ENCODE results near the gene CIROP. TPM values are rescaled to one million over a fixed set of nuclear protein-coding genes. Genes with fewer than 3 reads are reported as not detected.

CIROP gene
- total and polyA plus RNA-seq, 2 experiments from 2014 or later, result not detected

DNA sequence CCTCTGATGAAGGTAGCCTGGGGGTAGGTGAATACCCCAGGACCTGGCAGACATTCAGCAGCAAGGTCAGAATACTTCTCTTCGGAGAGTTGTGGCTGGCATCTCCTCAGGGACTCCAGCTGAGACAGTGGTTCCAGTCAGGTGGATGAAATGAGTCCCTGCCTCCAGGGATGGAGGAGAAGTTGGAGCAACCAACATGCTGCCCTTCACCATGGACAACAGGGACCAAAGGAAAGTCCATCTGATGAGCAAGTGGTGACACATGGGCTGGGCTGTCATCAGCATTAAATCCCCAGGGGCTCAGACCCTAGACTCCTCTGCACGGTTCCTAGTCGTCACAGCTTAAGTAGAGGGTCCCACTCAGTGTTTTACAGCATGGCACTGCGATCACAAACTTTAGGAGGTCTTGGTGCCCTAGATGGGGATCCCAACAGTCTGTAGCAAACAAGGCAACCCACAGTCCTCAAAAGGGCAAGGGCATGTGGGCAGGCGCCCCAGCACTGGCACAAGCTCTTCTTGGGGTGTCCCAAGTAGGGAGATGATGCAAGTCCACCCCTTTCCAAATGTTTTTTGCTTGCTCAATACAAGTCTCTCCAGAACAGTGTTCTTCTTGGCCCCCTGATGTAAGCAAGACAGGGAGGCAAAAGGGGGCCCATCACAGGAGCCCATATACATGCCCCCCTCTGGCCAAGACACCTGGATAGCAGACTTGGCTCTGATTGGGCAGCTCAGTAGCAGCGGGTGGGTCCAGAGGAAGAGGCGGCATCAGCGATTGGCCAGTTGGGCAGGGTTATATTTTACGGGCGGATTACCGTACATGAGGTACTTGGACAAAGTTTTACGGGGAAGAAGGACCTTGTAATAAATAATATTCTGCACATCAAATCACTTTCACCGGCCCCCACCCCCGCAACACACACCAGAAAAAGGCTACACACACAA, 36.7 kb downstream of the CIROP start:
- no peak overlapping the region for H2AFZ ChIP-seq
- H3K79me2 ChIP-seq, result peaks cover 76% of the 10 kb centered on the region
- 86% methylated on average over 14 of the region's 14 CpGs for WGBS (ENCODE audit: low lambda C conversion rate, missing lambda C conversion rate)
- TF ChIP-seq, protein P1, sequence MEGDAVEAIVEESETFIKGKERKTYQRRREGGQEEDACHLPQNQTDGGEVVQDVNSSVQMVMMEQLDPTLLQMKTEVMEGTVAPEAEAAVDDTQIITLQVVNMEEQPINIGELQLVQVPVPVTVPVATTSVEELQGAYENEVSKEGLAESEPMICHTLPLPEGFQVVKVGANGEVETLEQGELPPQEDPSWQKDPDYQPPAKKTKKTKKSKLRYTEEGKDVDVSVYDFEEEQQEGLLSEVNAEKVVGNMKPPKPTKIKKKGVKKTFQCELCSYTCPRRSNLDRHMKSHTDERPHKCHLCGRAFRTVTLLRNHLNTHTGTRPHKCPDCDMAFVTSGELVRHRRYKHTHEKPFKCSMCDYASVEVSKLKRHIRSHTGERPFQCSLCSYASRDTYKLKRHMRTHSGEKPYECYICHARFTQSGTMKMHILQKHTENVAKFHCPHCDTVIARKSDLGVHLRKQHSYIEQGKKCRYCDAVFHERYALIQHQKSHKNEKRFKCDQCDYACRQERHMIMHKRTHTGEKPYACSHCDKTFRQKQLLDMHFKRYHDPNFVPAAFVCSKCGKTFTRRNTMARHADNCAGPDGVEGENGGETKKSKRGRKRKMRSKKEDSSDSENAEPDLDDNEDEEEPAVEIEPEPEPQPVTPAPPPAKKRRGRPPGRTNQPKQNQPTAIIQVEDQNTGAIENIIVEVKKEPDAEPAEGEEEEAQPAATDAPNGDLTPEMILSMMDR (IDR thresholded peaks at IDR 0.05; ENCODE audit: poor library complexity), result no peak
- TF ChIP-seq EZH2phosphoT487 (IDR thresholded peaks at IDR 0.05; ENCODE audit: low read depth, severe bottlenecking, unreplicated experiment) (no peak), EZH2 (IDR thresholded peaks at IDR 0.05; ENCODE audit: borderline replicate concordance) (no peak)
- H3K9me2 ChIP-seq (replicated peaks; ENCODE audit: insufficient read depth), result no peaks in the 10 kb centered on the region
- H4K20me1 ChIP-seq (ENCODE audit: insufficient read depth, poor library complexity, severe bottlenecking), result peaks cover 35% of the 10 kb centered on the region
- no peak overlapping the region for H3K4me3 ChIP-seq
- no peak for DNase-seq (ENCODE audit: low spot score)
- no peaks in the 10 kb centered on the region for H3K36me3 ChIP-seq (replicated peaks; ENCODE audit: insufficient read depth, low read depth)
- H3K4me2 ChIP-seq, result peak overlapping the region; percentile 66
- H3K4me1 ChIP-seq (ENCODE audit: insufficient read depth), result peaks cover 32% of the 10 kb centered on the region
- no peak overlapping the region for H3K27ac ChIP-seq
- H3K9me3 ChIP-seq (ENCODE audit: low read depth), result no peaks in the 10 kb centered on the region
- H3K27me3 ChIP-seq, result no peaks in the 10 kb centered on the region

DNA sequence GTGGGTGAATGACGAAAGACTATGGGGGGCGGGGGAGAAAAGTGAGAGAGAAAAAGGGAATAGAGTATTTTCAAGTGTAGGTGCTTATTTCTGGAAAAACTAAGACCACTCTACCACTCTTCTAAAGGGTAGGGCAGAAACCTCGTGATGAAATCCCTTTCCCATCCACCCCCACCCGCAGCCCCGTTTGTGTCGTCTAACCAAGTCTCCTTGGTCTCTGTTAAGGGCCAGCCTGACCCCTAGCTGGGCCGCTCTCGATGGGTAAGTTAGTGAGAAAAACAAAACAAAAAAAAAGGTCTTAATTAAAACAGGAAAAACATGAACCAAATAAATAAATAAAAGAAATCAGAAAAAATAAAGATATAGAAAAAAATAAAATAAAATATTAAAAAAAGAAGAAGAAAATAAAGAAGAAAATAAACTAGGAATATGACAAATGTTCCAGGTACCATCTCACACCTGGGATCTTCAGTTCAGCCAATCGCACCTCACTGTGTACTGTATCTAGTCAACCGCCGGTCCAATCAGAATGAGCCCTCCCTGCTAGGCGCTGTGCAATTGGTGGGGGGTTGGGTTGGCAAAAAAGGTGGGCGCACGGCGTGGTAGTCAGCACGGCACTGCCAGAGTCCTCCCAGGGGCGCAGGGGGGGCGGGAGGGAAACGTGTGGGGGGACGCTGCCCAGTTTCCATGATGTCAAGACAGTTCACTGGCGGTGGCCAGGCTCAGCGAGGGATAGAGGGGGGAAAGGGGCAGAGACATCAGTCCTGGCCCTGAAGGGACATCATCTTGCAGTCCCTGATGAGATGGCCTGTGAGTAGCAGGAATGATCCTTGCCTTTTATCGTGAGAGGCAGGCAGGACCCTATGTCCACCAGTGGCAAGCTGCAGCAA, 37.7 kb downstream of the CIROP start:
- Histone ChIP-seq H3K9me2 (replicated peaks; ENCODE audit: insufficient read depth) (no peaks in the 10 kb centered on the region), H2AFZ (no peak overlapping the region), H3K4me2 (no peak overlapping the region), H3K9me3 (ENCODE audit: low read depth) (no peaks in the 10 kb centered on the region), H3K4me1 (ENCODE audit: insufficient read depth) (peaks cover 32% of the 10 kb centered on the region), H3K36me3 (replicated peaks; ENCODE audit: insufficient read depth, low read depth) (no peaks in the 10 kb centered on the region), H3K4me3 (no peak overlapping the region), H3K27me3 (no peaks in the 10 kb centered on the region), H3K79me2 (peaks cover 72% of the 10 kb centered on the region), H3K27ac (no peak overlapping the region), H4K20me1 (ENCODE audit: insufficient read depth, poor library complexity, severe bottlenecking) (peaks cover 35% of the 10 kb centered on the region)
- TF ChIP-seq EZH2 (IDR thresholded peaks at IDR 0.05; ENCODE audit: borderline replicate concordance) (no peak), EZH2phosphoT487 (IDR thresholded peaks at IDR 0.05; ENCODE audit: low read depth, severe bottlenecking, unreplicated experiment) (no peak)
- TF ChIP-seq, protein P1 (IDR thresholded peaks at IDR 0.05; ENCODE audit: poor library complexity), result no peak
- no peak for DNase-seq (ENCODE audit: low spot score)
- 91% methylated on average over 21 of the region's 23 CpGs for WGBS (ENCODE audit: low lambda C conversion rate, missing lambda C conversion rate)

DNA sequence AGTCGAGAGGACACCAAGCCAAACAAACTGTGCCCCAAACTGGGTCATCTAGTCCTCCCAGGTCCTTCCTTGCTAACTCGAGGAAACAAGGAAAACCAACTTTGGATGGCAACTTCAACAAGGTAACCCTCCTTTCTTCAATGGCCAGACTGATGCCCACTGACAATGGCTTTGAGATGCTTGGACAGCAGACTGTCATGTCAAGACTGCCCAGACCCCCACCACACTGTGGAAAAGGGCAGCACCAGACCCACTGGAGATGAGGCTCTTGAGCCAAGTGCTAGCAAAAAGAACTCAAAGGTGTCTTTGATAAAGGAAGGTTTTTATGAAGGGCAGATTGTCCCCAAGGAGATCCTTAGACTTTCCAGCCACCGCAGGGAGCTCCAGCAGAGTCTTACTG, 38.4 kb downstream of the CIROP start:
- Histone ChIP-seq H3K79me2 (peaks cover 72% of the 10 kb centered on the region), H4K20me1 (ENCODE audit: insufficient read depth, poor library complexity, severe bottlenecking) (peaks cover 35% of the 10 kb centered on the region), H3K27ac (no peak overlapping the region), H3K9me2 (replicated peaks; ENCODE audit: insufficient read depth) (no peaks in the 10 kb centered on the region), H3K9me3 (ENCODE audit: low read depth) (no peaks in the 10 kb centered on the region), H3K4me3 (no peak overlapping the region), H3K4me2 (no peak overlapping the region), H3K27me3 (no peaks in the 10 kb centered on the region), H2AFZ (no peak overlapping the region), H3K36me3 (replicated peaks; ENCODE audit: insufficient read depth, low read depth) (no peaks in the 10 kb centered on the region), H3K4me1 (ENCODE audit: insufficient read depth) (peaks cover 26% of the 10 kb centered on the region)
- TF ChIP-seq EZH2phosphoT487 (IDR thresholded peaks at IDR 0.05; ENCODE audit: low read depth, severe bottlenecking, unreplicated experiment) (no peak), EZH2 (IDR thresholded peaks at IDR 0.05; ENCODE audit: borderline replicate concordance) (no peak)
- TF ChIP-seq, protein P1 (IDR thresholded peaks at IDR 0.05; ENCODE audit: poor library complexity), result no peak
- no peak for DNase-seq (ENCODE audit: low spot score)
- WGBS (ENCODE audit: low lambda C conversion rate, missing lambda C conversion rate), result 100% methylated on average over 3 of the region's 3 CpGs
